Activated CD8-positive, alpha-beta memory T cell treated with anti-CD3 and anti-CD28 coated beads, Interleukin-2, amount 50 U/mL, for 4 hours (primary cell): ENCODE measurements around the gene CP.
A peak's percentile ranks its signal among the peaks of the same experiment; 100 is the strongest.

Experiments
- DNase-seq: peaks from one replicate; pipeline ENCODE4 v3.0.0-alpha.2; 2020

CP gene

DNA sequence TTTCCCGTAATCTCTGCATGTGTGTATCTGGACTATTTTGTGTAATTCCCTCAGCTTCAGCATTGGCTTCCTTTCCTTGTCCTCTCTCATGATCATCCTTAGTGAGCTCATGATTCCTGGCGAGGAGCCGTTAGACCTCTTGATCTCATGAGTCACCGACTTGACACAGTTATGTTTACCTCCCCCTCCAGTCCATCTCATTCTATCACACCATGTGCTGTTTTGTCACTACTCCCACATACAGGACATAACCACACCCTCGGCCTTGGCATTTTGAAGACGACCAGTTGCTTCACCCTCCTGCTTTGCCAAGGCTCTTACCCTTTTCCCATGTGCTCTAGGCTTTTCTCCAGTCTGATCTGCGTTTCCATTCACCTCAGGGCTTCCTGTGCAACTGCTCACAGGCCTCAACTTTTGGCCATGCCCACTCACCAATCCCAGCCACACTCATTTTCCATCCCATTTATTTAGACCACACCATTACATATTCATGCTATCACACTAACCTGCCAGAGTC, 41.5 kb downstream of the CP start:
- DNase-seq: no peak

DNA sequence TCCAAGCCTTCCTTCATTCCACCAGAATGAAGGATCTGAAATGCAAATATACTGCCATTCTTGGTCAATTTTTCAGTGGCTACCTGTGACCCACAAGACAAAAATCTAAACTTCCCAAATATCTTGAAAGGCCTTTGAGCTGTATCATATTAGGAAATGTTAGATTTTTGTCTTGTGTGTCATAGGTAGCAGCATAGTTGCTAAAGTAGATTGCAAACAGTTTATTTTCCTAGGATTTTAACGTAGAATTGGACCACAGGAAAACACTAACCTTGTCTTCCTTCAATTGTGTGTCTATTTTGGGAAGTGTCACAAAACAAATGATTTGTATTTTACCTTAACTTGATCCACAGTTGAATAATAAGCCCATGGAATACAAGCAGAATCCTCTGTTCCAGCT, 42.4 kb downstream of the CP start:
- DNase-seq: no peak

GRCh38 chr3:149177122-149177521, 44.5 kb downstream of the CP start:
- no peak for DNase-seq

DNA sequence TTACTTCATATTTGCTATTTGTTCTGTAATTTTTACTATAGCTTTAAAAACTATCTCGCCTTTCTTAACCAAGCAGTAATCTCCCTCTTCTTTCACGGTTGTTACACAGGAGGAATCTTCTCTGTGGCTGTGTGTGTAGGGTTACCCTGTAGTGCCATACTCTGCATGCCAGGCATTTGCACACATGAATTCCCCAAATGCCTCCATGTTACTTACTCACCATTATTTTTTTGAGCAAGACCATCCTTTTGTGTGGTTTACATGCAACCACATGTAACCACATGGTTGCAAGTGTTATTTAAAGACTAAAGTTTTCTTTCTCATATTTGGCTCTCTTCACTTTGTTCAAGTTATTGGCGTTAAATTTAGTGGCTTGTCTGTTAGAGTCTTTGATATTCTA, 46.7 kb downstream of the CP start:
- DNase-seq: no peak

DNA sequence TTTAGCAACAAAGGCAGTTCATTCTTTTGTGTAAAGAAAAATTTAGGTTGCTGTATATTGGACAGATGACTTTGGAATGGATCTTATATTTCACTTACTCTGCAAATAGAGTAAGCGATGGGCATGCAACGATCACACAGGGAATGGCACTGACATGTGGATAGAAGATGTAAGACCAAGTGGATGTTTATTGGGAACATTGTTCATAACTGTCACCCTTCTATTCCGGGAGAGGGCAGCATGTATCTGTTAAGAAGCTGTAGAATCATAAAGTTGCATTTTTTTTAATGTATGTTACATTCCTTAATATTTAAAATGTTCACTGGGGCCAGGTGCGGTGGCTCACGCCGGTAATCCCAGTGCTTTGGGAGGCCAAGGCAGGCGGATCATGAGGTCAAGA, 51.0 kb downstream of the CP start:
- DNase-seq: no peak

DNA sequence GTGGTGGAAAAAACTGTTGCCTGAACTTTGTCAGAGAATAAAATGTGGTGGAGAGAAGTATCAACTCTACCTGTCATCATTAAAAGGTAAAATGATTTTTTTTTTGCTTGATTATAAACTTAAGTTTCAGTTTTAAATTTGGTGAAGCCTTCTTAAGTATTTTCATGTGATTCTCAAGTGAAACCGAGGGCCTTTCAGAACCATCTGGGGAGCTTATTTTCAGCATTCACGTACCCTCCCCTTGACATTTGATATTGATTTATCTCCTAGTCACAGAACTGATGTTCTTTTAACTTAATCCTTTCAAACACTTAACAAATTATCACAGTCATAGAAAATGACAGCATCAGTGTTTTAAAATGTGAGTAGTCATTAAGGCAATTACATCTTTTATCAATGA, 53.7 kb downstream of the CP start:
- DNase-seq: no peak

DNA sequence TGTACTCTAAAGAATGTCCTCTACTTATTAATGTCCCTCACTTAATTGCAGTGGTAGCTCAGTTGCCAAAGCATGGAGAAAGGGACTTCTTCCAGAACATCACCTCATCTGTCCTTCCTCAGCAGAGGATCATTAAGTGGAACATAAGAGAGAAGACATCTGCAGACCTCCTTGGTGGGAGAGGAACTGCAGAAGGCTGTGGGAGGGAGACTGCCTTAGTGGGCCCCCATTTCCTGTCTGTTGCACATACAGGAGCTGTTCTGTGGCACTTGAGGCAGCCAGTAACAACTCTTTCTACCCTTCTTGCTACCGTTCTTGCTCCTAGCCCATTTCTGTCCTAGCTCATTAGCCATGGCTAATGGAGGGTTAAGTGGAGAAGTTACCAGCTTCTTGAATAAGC, 58.6 kb downstream of the CP start:
- no peak for DNase-seq

GRCh38 chr3:149162007-149162406, 59.6 kb downstream of the CP start:
- DNase-seq: no peak

GRCh38 chr3:149160754-149161300, 60.8 kb downstream of the CP start:
- no peak for DNase-seq

GRCh38 chr3:149153402-149153801, 68.2 kb downstream of the CP start:
- no peak for DNase-seq

- DNase-seq: no peak
Observed at GRCh38 chr3:149152420-149152819, 69.2 kb downstream of the CP start.

DNA sequence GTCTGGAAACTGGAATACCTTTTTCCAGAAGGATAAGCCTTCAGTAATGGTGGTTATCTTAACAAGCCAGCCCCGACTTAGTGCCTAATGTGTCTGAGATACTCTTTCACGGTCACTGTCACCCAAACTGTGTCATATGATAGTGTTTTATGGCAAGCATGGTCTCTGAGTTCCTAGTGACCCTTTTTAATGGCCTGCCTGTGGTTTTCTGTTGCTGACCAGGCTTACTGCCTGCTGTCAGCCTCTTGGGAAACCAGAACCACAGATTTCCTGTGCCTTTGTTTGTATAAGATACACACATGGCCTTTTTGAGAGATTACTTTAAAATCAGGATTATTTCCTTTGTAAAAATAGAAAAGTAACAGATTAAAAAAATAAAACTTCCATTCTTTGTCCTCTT, 69.8 kb downstream of the CP start:
- no peak for DNase-seq

DNA sequence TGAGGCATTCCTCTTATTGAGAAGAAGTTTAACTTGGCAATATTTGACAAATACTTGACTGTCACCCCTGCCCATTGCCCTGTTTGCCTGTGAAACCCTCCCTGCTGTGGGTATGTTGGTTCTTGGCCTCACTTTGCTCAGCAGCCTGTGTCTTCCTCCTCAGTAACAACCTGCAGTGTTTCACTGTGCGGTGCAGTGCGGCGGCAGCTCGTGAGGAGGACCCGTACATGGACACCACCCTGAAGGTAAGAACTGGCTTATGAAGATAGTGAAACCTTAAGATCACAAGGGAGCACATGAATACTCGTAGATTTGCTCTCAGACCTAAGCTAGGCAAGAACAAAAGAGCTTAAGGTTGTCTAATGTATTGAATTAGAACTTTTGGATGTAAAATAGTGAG, 71.2 kb downstream of the CP start:
- DNase-seq: no peak

- no peak for DNase-seq
Observed at GRCh38 chr3:149145974-149146373, 75.7 kb downstream of the CP start.

GRCh38 chr3:149145356-149145755, 76.3 kb downstream of the CP start:
- no peak for DNase-seq

DNA sequence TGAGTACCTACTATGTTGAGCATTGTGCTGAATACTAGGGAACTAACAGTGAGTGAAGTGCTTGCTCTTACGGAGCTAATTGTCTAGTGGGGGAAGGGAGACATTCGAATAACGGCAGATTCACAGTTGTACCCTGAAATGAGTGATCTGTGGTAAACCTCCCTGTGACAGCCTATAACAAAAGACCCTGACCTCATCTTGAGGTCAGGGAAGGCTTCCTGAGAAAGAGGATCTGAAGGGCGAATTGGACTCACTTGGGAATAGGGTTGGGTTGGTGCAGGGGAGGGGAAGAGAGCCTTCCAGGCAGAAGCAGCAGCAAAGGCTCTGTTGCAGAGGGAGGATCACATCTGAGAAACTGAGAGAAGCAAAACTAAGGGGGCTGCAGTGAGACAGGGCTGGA, 78.9 kb downstream of the CP start:
- DNase-seq: no peak

- no peak for DNase-seq
Observed at GRCh38 chr3:149134575-149134974, 87.1 kb downstream of the CP start.

GRCh38 chr3:149131589-149131988, 90.0 kb downstream of the CP start:
- DNase-seq: no peak

- peak; percentile 78 for DNase-seq
Observed at GRCh38 chr3:149129326-149130205, 92.1 kb downstream of the CP start, which contains the start of gene HPS3. HPS3 (plus strand) TSS chr3:149129638; CDS start chr3:149129724, 86 bp downstream.

GRCh38 chr3:149128821-149129220, 92.8 kb downstream of the CP start:
- DNase-seq: no peak

DNA sequence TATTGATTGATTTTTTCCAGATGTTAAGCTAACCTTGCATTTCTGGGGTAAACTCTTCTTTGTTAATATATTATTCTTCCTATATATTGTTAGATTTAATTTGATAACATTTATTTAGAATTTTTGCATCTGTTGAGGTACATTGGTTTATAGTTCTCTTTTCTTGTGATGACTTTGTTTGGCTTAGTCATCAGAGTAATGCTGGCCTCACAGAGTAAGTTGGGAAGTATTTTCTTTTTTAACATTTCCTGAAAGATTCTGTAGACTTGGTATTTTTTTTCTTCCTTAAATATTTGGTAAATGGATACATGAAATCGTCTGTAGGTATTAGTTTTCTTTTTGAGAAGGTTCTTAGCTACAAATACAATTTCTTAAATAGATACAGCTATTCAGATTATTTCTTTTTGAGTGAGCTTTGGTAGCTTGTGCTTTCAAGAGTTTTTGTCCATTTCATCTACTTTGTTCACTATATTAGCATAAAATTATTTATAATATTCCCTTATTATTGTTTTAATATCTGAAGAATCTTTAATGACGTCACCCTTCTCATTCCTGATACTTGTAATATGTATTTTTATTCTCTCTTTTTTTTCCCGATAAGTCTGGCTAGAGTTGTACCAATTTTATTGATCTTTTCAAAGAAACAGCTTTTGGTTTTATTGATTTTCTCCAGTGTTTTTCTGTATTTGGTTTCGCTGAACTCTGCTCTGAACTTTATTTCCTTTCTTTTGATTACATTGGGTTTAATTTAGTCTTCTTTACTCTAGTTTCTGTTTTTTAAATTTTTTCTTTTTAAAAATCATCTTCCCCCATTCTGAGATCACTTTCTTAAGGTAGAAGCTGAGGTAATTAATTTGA, 98.7 kb downstream of the CP start:
- no peak for DNase-seq
